Measurements from ENCODE around the gene ST3GAL5. TPM values are rescaled to one million over a fixed set of nuclear protein-coding genes. Genes with fewer than 3 reads are reported as not detected.
"Not testable (repeated sequence)": the region's sequence is repeated elsewhere in the genome, so short reads cannot be mapped to it uniquely, and the experiment has no call there.

Gene ST3GAL5
- 10 to 100 TPM in 2 of 4 donors, 1 to 10 TPM in 2; 8.7 to 14.0 (median 9.7) TPM for total RNA-seq
- polyA plus RNA-seq: 5.4 TPM
- long read RNA-seq, donor 1, full-length matches to known transcripts: 17 of 28 reads
- long read RNA-seq, donor 1, partial matches to known transcripts: 2 of 28 reads
- long read RNA-seq, donor 1, other reads (novel, unspliced or antisense): 9 of 28 reads
- long read RNA-seq, donor 2, full-length matches to known transcripts: 3 of 5 reads
- long read RNA-seq, donor 2, partial matches to known transcripts: 0 of 5 reads
- long read RNA-seq, donor 2, other reads (novel, unspliced or antisense): 2 of 5 reads
- long read RNA-seq, donor 3, full-length matches to known transcripts: 6 of 15 reads
- long read RNA-seq, donor 3, partial matches to known transcripts: 5 of 15 reads
- long read RNA-seq, donor 3, other reads (novel, unspliced or antisense): 4 of 15 reads
- long read RNA-seq, donor 4, full-length matches to known transcripts: 3 of 4 reads
- long read RNA-seq, donor 4, partial matches to known transcripts: 0 of 4 reads
- long read RNA-seq, donor 4, other reads (novel, unspliced or antisense): 1 of 4 reads

DNA sequence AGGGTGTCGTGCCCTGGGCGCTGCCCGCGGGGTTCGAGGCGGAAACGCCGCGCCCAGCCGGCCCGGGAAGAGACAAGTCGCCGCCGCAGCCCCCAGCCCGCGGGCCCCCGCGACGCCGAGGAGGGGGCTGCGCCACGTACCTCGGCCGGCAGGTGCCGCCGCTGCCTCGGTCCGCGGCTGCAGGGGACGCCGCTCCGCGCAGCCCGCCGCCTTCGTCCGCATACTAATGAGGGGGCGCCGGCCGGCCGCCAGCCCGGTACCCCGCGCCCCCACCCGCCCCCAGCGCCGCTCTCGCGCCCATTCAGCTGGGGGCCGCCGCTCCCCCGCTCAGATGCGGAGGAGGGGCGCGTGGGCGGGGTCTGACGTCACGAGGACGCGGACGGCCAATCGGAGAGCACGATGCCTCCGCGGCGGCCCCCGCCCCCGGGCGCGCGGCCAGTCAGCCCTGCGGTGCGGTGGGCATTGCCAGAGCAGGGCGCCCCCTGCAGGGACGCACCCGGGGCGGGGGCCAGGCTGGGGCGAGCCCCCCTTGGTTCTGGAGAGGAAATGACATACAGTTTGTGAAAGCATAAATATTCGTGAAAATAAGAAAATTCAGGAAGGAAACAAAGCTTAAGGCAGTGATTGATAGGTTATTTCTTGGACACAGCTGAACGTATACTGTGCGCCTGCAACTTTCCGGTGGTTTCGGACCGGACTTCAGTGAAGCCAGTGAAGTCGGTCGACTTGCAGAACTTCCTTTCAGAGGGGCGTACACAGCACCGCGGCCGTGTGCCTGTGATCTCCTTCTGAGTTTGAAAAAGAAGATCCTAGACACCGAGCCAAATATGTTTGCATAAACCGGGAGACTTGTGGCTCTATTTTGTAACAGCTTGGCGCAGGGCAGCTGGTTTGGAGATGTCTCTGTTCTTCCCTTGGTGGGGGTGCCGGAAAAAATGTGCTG, at the start of gene ST3GAL5:
Gene ST3GAL5 (minus strand): TSS at position 307 of the 943 bp plus-strand sequence. CDS start 85 bp downstream, at position 222.
- ATAC-seq (peak; percentile 91), DNase-seq (peak; percentile 93 to 98 (median 98))
- Histone ChIP-seq H3K27me3 (ENCODE audit: control insufficient read depth, insufficient read depth) (no peaks in the 10 kb centered on the region), H3K27ac (ENCODE audit: low read length) (peak within 1 kb of the TSS; percentile 76), H3K4me1 (ENCODE audit: control insufficient read depth, insufficient read depth, low read length) (peaks cover 4% of the 10 kb centered on the region), H3K4me3 (ENCODE audit: low read length) (peak within 1 kb of the TSS; percentile 84), H3K9me3 (ENCODE audit: control insufficient read depth, low read length) (no peaks in the 10 kb centered on the region)
- WGBS: under 1% methylated on average over 94 of the region's 94 CpGs
- intact Hi-C loops (cut with DNase I): loop anchor here in 2 of 4 donors (2.0 to 10.0 kb wide), 4 partner anchors 62 to 190 kb away; no protein-coding TSS in a partner anchor

GRCh38 chr2:85938456-85938855, 49.7 kb upstream of the ST3GAL5 start:
- 68% methylated on average over 2 of the region's 2 CpGs for WGBS
- intact Hi-C loops (cut with DNase I): no loop called here
- H3K4me1 ChIP-seq (ENCODE audit: control insufficient read depth, insufficient read depth, low read length): no peaks in the 10 kb centered on the region
- peaks cover 4% of the 10 kb centered on the region for H3K9me3 ChIP-seq (ENCODE audit: control insufficient read depth, low read length)
- no peak for ATAC-seq
- H3K27ac ChIP-seq (ENCODE audit: low read length): no peak overlapping the region
- DNase-seq: no peak
- no peak overlapping the region for H3K4me3 ChIP-seq (ENCODE audit: low read length)
- H3K27me3 ChIP-seq (ENCODE audit: control insufficient read depth, insufficient read depth): no peaks in the 10 kb centered on the region

GRCh38 chr2:85937069-85937439, 48.3 kb upstream of the ST3GAL5 start:
- DNase-seq: no peak
- H3K4me1 ChIP-seq (ENCODE audit: control insufficient read depth, insufficient read depth, low read length): no peaks in the 10 kb centered on the region

DNA sequence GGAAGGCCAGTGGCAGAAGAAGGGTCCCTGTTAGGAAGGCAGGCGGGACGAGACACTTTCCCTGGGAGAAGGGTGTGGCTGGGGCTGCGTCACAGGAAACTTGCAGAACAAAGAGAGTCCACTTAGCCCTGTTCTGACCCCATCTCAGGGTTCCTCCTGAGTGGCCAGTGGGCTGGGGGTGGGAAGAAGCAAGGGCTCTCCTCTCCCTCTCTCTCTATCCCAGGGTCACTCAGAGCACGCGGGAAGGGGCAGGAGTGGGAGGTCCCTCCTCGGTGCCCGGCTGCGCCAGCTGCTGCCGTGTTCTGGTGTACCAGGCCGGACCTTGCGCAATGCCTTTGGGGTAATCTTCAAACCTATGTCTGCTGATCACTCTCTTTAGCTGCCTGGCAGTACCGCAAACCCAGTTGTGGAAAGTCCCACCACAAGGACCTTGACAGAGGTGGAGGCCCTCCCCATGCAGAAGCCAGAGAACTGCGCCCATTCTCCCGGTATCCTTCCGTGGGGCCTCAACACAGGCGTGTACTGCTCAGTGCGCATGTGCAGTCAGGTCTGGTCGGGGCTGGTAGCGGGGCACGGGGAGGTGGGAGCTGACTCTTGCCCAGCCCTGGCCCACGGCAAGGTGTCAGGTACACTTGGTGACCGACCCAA, 47.8 kb upstream of the ST3GAL5 start:
- Histone ChIP-seq H3K4me3 (ENCODE audit: low read length) (no peak overlapping the region), H3K27me3 (ENCODE audit: control insufficient read depth, insufficient read depth) (no peaks in the 10 kb centered on the region), H3K4me1 (ENCODE audit: control insufficient read depth, insufficient read depth, low read length) (no peaks in the 10 kb centered on the region), H3K9me3 (ENCODE audit: control insufficient read depth, low read length) (no peaks in the 10 kb centered on the region), H3K27ac (ENCODE audit: low read length) (no peak overlapping the region)
- DNase-seq: peak in 1 of 3 donors; percentile 50
- intact Hi-C loops (cut with DNase I): no loop called here
- WGBS: 91% methylated on average over 22 of the region's 22 CpGs
- peak; percentile 59 to 84 for ATAC-seq

More at GRCh38 chr2:85937069-85937439, 48.3 kb upstream of the ST3GAL5 start:
- ATAC-seq: no peak
- Histone ChIP-seq H3K9me3 (ENCODE audit: control insufficient read depth, low read length) (no peaks in the 10 kb centered on the region), H3K27me3 (ENCODE audit: control insufficient read depth, insufficient read depth) (no peaks in the 10 kb centered on the region), H3K27ac (ENCODE audit: low read length) (no peak overlapping the region), H3K4me3 (ENCODE audit: low read length) (no peak overlapping the region)
- intact Hi-C loops (cut with DNase I): no loop called here
- WGBS: 92% methylated on average over 5 of the region's 5 CpGs

GRCh38 chr2:85935746-85936208, 47.0 kb upstream of the ST3GAL5 start:
- no peaks in the 10 kb centered on the region for H3K27me3 ChIP-seq (ENCODE audit: control insufficient read depth, insufficient read depth)
- no peaks in the 10 kb centered on the region for H3K9me3 ChIP-seq (ENCODE audit: control insufficient read depth, low read length)
- intact Hi-C loops (cut with DNase I): no loop called here
- WGBS: 82% methylated on average over 3 of the region's 3 CpGs
- H3K4me3 ChIP-seq (ENCODE audit: low read length): no peak overlapping the region
- no peaks in the 10 kb centered on the region for H3K4me1 ChIP-seq (ENCODE audit: control insufficient read depth, insufficient read depth, low read length)
- no peak for DNase-seq
- ATAC-seq: peak in 1 of 2 donors; percentile 21
- H3K27ac ChIP-seq (ENCODE audit: low read length): no peak overlapping the region

- DNase-seq (no peak), ATAC-seq (no peak)
- Histone ChIP-seq H3K27me3 (ENCODE audit: control insufficient read depth, insufficient read depth) (no peaks in the 10 kb centered on the region), H3K27ac (ENCODE audit: low read length) (no peak overlapping the region), H3K4me3 (ENCODE audit: low read length) (no peak overlapping the region), H3K4me1 (ENCODE audit: control insufficient read depth, insufficient read depth, low read length) (no peaks in the 10 kb centered on the region), H3K9me3 (ENCODE audit: control insufficient read depth, low read length) (no peaks in the 10 kb centered on the region)
- intact Hi-C loops (cut with DNase I): no loop called here
- 85% methylated on average over 6 of the region's 6 CpGs for WGBS
These were observed 46.5 kb upstream of the ST3GAL5 start for GRCh38 chr2:85935170-85935745.

DNA sequence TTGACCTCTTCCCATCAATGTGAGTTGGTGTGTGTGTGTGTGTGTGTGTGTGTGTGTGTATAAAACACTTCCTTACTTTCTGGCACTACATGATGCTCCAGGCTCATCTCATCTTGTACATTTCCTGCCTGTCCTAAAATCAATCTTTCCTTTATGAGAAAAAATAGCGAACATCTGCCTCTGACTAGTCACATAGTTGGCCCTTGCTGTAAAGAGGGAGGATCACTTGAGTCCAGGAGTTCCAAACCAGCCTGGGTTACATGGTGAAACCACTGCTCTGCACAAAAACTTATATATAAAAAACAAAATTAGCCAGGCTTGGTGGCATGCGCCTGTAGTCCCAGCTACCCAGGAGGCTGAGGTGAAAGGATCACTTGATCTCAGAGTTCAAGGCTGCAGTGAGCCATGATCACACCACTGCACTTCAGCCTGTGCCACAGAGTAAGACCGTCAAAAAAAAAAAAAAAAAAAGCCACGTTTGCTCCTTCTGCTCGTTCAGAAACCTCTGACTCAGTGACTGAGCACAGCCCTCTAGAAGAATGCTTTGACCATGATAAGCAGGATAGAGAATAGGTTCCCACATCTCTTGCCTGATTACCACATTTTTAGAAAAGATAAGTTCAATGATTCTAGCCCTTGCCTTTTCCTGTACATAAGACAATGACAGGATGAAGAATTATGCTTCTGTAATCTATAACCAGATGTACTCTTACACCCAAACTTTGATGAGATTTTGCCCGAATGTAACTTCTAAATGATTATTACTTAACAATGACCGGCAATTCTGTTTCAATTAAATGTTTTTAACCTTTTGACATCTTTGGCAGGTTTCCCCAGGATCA, 45.2 kb upstream of the ST3GAL5 start:
- intact Hi-C loops (cut with DNase I): no loop called here
- Histone ChIP-seq H3K4me3 (ENCODE audit: low read length) (no peak overlapping the region), H3K27me3 (ENCODE audit: control insufficient read depth, insufficient read depth) (no peaks in the 10 kb centered on the region), H3K27ac (ENCODE audit: low read length) (no peak overlapping the region), H3K9me3 (ENCODE audit: control insufficient read depth, low read length) (no peaks in the 10 kb centered on the region), H3K4me1 (ENCODE audit: control insufficient read depth, insufficient read depth, low read length) (no peaks in the 10 kb centered on the region)
- DNase-seq (no peak), ATAC-seq (peak; percentile 86 to 91)
- 41% methylated on average over 7 of the region's 7 CpGs for WGBS

- WGBS: 91% methylated on average over 7 of the region's 7 CpGs
- H3K27ac ChIP-seq (ENCODE audit: low read length); H3K27me3 ChIP-seq (ENCODE audit: control insufficient read depth, insufficient read depth); H3K9me3 ChIP-seq (ENCODE audit: control insufficient read depth, low read length); intact Hi-C loops (cut with DNase I); H3K4me1 ChIP-seq (ENCODE audit: control insufficient read depth, insufficient read depth, low read length); ATAC-seq; H3K4me3 ChIP-seq (ENCODE audit: low read length); DNase-seq: not testable (repeated sequence)
These were observed 42.4 kb upstream of the ST3GAL5 start for GRCh38 chr2:85931151-85931550.

GRCh38 chr2:85930129-85931124, 41.6 kb upstream of the ST3GAL5 start:
- DNase-seq (no peak), ATAC-seq (no peak)
- H3K4me1 ChIP-seq (ENCODE audit: control insufficient read depth, insufficient read depth, low read length): peaks cover under 1% of the 10 kb centered on the region
- no peaks in the 10 kb centered on the region for H3K27me3 ChIP-seq (ENCODE audit: control insufficient read depth, insufficient read depth)
- intact Hi-C loops (cut with DNase I): no loop called here
- no peaks in the 10 kb centered on the region for H3K9me3 ChIP-seq (ENCODE audit: control insufficient read depth, low read length)
- WGBS: 80% methylated on average over 4 of the region's 4 CpGs
- H3K4me3 ChIP-seq (ENCODE audit: low read length): no peak overlapping the region
- no peak overlapping the region for H3K27ac ChIP-seq (ENCODE audit: low read length)
